ENCODE measurements around the gene ZNHIT6.

ZNHIT6 gene

GRCh38 chr1:85621430-85621829 lies 86.8 kb downstream of the ZNHIT6 start:
- no peak for DNase-seq (ENCODE audit: low read depth)

- DNase-seq (ENCODE audit: low read depth) = no peak
Measured at GRCh38 chr1:85617633-85618100, 90.6 kb downstream of the ZNHIT6 start.

- no peak for DNase-seq (ENCODE audit: low read depth)
Measured at GRCh38 chr1:85616736-85617135, 91.5 kb downstream of the ZNHIT6 start.

- no peak for DNase-seq (ENCODE audit: low read depth)
Measured at GRCh38 chr1:85616364-85616705, 91.9 kb downstream of the ZNHIT6 start.

GRCh38 chr1:85615586-85616363 lies 92.5 kb downstream of the ZNHIT6 start:
- DNase-seq (ENCODE audit: low read depth) = no peak

- DNase-seq (ENCODE audit: low read depth) = no peak
Measured at GRCh38 chr1:85612704-85613361, 95.4 kb downstream of the ZNHIT6 start.

GRCh38 chr1:85611856-85612255 lies 96.4 kb downstream of the ZNHIT6 start:
- no peak for DNase-seq (ENCODE audit: low read depth)

- no peak for DNase-seq (ENCODE audit: low read depth)
Measured at GRCh38 chr1:85611425-85611824, 96.8 kb downstream of the ZNHIT6 start.

GRCh38 chr1:85609976-85610375 lies 98.3 kb downstream of the ZNHIT6 start:
- no peak for DNase-seq (ENCODE audit: low read depth)

GRCh38 chr1:85608851-85609250 lies 99.4 kb downstream of the ZNHIT6 start:
- DNase-seq (ENCODE audit: low read depth) = no peak

GRCh38 chr1:85607921-85608265 lies 100.3 kb downstream of the ZNHIT6 start:
- no peak for DNase-seq (ENCODE audit: low read depth)

- no peak for DNase-seq (ENCODE audit: low read depth)
Measured at GRCh38 chr1:85607126-85607920, 100.9 kb downstream of the ZNHIT6 start.

- no peak for DNase-seq (ENCODE audit: low read depth)
Measured at GRCh38 chr1:85606414-85606800, 101.8 kb downstream of the ZNHIT6 start.

- DNase-seq (ENCODE audit: low read depth) = no peak
Measured at GRCh38 chr1:85605484-85606413, 102.5 kb downstream of the ZNHIT6 start.

- DNase-seq (ENCODE audit: low read depth) = no peak
Measured at GRCh38 chr1:85604298-85604997, 103.8 kb downstream of the ZNHIT6 start.

- DNase-seq (ENCODE audit: low read depth) = no peak
Measured at GRCh38 chr1:85603086-85603880, 105.0 kb downstream of the ZNHIT6 start.

GRCh38 chr1:85602571-85602970 lies 105.7 kb downstream of the ZNHIT6 start:
- DNase-seq (ENCODE audit: low read depth) = no peak

GRCh38 chr1:85601901-85602300 lies 106.3 kb downstream of the ZNHIT6 start:
- DNase-seq (ENCODE audit: low read depth) = no peak

GRCh38 chr1:85599681-85600080 lies 108.6 kb downstream of the ZNHIT6 start:
- DNase-seq (ENCODE audit: low read depth) = no peak
